ENCODE measurements around the gene COPS7B. TPM values are rescaled to one million over a fixed set of nuclear protein-coding genes. Genes with fewer than 3 reads are reported as not detected.

The COPS7B gene
- total and polyA plus RNA-seq, 2 donors (not counting 1 experiment from before 2014, with no cell fraction given): 17.7 to 39.5 TPM

GRCh38 chr2:231764124-231764523, 22.1 kb upstream of the COPS7B start:
- H3K36me3 ChIP-seq (ENCODE audit: control insufficient read depth, insufficient read depth, low read length): no peaks in the 10 kb centered on the region
- no peaks in the 10 kb centered on the region for H3K27me3 ChIP-seq (ENCODE audit: control insufficient read depth, insufficient read depth, low read length)
- H4K20me1 ChIP-seq (ENCODE audit: control insufficient read depth, extremely low read depth, insufficient read depth, low read length): no peaks in the 10 kb centered on the region
- H3K79me2 ChIP-seq (ENCODE audit: control insufficient read depth, insufficient read depth, low read length): no peaks in the 10 kb centered on the region
- H3K27ac ChIP-seq (ENCODE audit: insufficient read depth, low read length): no peak overlapping the region
- no peak overlapping the region for H3K9ac ChIP-seq (ENCODE audit: insufficient read depth, low read length)
- TF ChIP-seq EZH2 (IDR thresholded peaks at IDR 0.05; ENCODE audit: low read length, missing control alignments) (no peak), CTCF (conservative IDR thresholded peaks at IDR 0.05 in 1 of 2, IDR thresholded peaks at IDR 0.05 in 1 of 2; ENCODE audit: low read depth in 1 of 2, low read length in 2 of 2) (no peak)
- H3K4me2 ChIP-seq (ENCODE audit: extremely low read depth, insufficient read depth, low read length): no peak overlapping the region
- no peak overlapping the region for H3K4me3 ChIP-seq (replicated peaks in 1 of 4; ENCODE audit: control extremely low read depth in 1 of 4, insufficient read depth in 1 of 4, low read depth in 3 of 4, low read length in 4 of 4)
- no peaks in the 10 kb centered on the region for H3K9me3 ChIP-seq (ENCODE audit: control insufficient read depth, insufficient read depth, low read depth, low read length)
- no peak overlapping the region for H2AFZ ChIP-seq (ENCODE audit: low read length)
- no peaks in the 10 kb centered on the region for H3K4me1 ChIP-seq (ENCODE audit: control insufficient read depth, extremely low read depth, insufficient read depth, low read length)
- DNase-seq (ENCODE audit: low read depth in 2 of 2): no peak

DNA sequence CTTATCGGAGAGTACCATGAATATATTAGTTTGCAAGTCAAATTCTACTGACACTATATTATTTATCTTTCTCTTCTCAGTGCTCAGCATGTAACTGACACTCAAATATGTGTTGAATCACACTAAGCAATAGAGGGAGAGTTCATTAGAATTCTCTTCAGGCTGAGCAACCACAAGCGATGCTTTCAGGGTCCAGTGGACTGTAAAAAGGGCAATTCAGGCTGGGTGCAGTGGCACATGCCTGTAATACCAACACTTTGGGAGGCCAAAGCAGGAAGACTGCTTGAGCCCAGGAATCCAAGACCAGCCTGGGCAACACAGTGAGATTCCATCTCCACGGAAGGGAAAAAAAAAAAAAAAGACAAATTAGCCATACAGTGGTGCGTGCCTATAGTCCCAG, 21.5 kb upstream of the COPS7B start:
- no peaks in the 10 kb centered on the region for H4K20me1 ChIP-seq (ENCODE audit: control insufficient read depth, extremely low read depth, insufficient read depth, low read length)
- no peaks in the 10 kb centered on the region for H3K36me3 ChIP-seq (ENCODE audit: control insufficient read depth, insufficient read depth, low read length)
- no peaks in the 10 kb centered on the region for H3K4me1 ChIP-seq (ENCODE audit: control insufficient read depth, extremely low read depth, insufficient read depth, low read length)
- no peak overlapping the region for H2AFZ ChIP-seq (ENCODE audit: low read length)
- no peak overlapping the region for H3K9ac ChIP-seq (ENCODE audit: insufficient read depth, low read length)
- no peaks in the 10 kb centered on the region for H3K9me3 ChIP-seq (ENCODE audit: control insufficient read depth, insufficient read depth, low read depth, low read length)
- TF ChIP-seq EZH2 (IDR thresholded peaks at IDR 0.05; ENCODE audit: low read length, missing control alignments) (no peak), CTCF (conservative IDR thresholded peaks at IDR 0.05 in 1 of 2, IDR thresholded peaks at IDR 0.05 in 1 of 2; ENCODE audit: low read depth in 1 of 2, low read length in 2 of 2) (no peak)
- no peaks in the 10 kb centered on the region for H3K79me2 ChIP-seq (ENCODE audit: control insufficient read depth, insufficient read depth, low read length)
- H3K4me3 ChIP-seq (replicated peaks in 1 of 4; ENCODE audit: control extremely low read depth in 1 of 4, insufficient read depth in 1 of 4, low read depth in 3 of 4, low read length in 4 of 4): no peak overlapping the region
- H3K27ac ChIP-seq (ENCODE audit: insufficient read depth, low read length): no peak overlapping the region
- no peak overlapping the region for H3K4me2 ChIP-seq (ENCODE audit: extremely low read depth, insufficient read depth, low read length)
- no peaks in the 10 kb centered on the region for H3K27me3 ChIP-seq (ENCODE audit: control insufficient read depth, insufficient read depth, low read length)
- DNase-seq (ENCODE audit: low read depth in 2 of 2): peak in 1 of 2 donors; percentile 36

DNA sequence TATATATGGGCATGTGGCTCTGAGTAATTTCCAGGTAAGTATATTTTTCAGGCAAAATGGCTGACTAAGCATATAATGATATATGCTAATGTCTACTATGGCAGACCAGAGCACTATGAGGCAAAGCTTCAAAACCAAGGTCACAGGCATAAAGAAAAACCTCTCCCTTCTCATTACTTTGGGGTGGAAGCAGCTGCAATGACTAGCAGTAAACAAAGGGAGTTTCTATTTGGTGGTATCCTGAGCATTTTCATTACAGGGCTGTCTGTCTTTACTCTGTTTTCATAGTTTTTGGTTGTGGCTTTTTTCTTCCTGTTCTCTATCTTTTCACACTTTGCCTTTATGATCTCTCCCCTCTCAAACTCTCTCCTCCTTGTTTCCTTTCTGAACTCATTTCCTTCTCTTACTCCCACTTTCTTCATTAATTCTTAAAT, 20.7 kb upstream of the COPS7B start:
- DNase-seq (ENCODE audit: low read depth in 2 of 2): no peak
- Histone ChIP-seq H3K27ac (ENCODE audit: insufficient read depth, low read length) (no peak overlapping the region), H3K4me3 (replicated peaks in 1 of 4; ENCODE audit: control extremely low read depth in 1 of 4, insufficient read depth in 1 of 4, low read depth in 3 of 4, low read length in 4 of 4) (no peak overlapping the region), H4K20me1 (ENCODE audit: control insufficient read depth, extremely low read depth, insufficient read depth, low read length) (no peaks in the 10 kb centered on the region), H3K9ac (ENCODE audit: insufficient read depth, low read length) (no peak overlapping the region), H3K36me3 (ENCODE audit: control insufficient read depth, insufficient read depth, low read length) (no peaks in the 10 kb centered on the region), H3K4me1 (ENCODE audit: control insufficient read depth, extremely low read depth, insufficient read depth, low read length) (no peaks in the 10 kb centered on the region), H3K79me2 (ENCODE audit: control insufficient read depth, insufficient read depth, low read length) (no peaks in the 10 kb centered on the region), H2AFZ (ENCODE audit: low read length) (no peak overlapping the region), H3K27me3 (ENCODE audit: control insufficient read depth, insufficient read depth, low read length) (no peaks in the 10 kb centered on the region), H3K9me3 (ENCODE audit: control insufficient read depth, insufficient read depth, low read depth, low read length) (no peaks in the 10 kb centered on the region), H3K4me2 (ENCODE audit: extremely low read depth, insufficient read depth, low read length) (no peak overlapping the region)
- TF ChIP-seq EZH2 (IDR thresholded peaks at IDR 0.05; ENCODE audit: low read length, missing control alignments) (no peak), CTCF (conservative IDR thresholded peaks at IDR 0.05 in 1 of 2, IDR thresholded peaks at IDR 0.05 in 1 of 2; ENCODE audit: low read depth in 1 of 2, low read length in 2 of 2) (no peak)
